Endothelial cell of umbilical vein (primary cell): ENCODE measurements around the gene ERVK3-1. TPM values are rescaled to one million over a fixed set of nuclear protein-coding genes. Genes with fewer than 3 reads are reported as not detected.

Source experiments
- BruUV-seq: library from RNA; stranded (reverse); fragments of 400-500 nt; replicated peaks from 2 replicates; lab custom pipeline; 2021; lab: Mats Ljungman, UMichigan
- CTCF ChIA-PET: fragments of 300-600, 350-600 bp; sonication (Branson Sonifier 250); formaldehyde crosslinking; loops from one replicate; lab custom pipeline; 2021; ENCODE audit warnings: antibody characterized with exemption, inconsistent platforms; lab: Charles Lee
- POLR2A ChIA-PET: fragments of 300-600, 350-600 bp; sonication (Branson Sonifier 250); formaldehyde crosslinking; loops from one replicate; lab custom pipeline; 2021; ENCODE audit warnings: antibody characterized with exemption, inconsistent platforms; lab: Charles Lee
- DNase-seq: peaks from one replicate; pipeline ENCODE4 v3.0.0-alpha.2; 2011; ENCODE audit warnings: low read depth, low spot score
- FAIRE-seq: peaks from 2 replicates; lab custom pipeline; 2011; peaks lifted over from hg19 to GRCh38; lab: Jason Lieb, UNC
- H2AFZ ChIP-seq: 2 replicates; pipeline ENCODE4 v1.6.0; 2012; ENCODE audit warnings: low read depth, low read length, control low read depth, inconsistent platforms
- H3K27ac ChIP-seq: 2 replicates; pipeline ENCODE4 v1.5.1; 2011; ENCODE audit warnings: low read depth, mild to moderate bottlenecking, control low read depth, low read length, moderate library complexity; ENCODE audit not compliant: insufficient read depth
- H3K27me3 ChIP-seq, 2 experiments: 2 replicates each; pipeline versions ENCODE4 v1.6.0 to v1.6.1; 2011; ENCODE audit warnings: low read length in 2 of 2, mixed read lengths in 1 of 2; ENCODE audit not compliant: control insufficient read depth in 2 of 2, insufficient read depth in 2 of 2
- H3K36me3 ChIP-seq, 2 experiments: 2 replicates in 1 of 2; 3 replicates in 1 of 2; pipeline ENCODE4 v1.5.1; 2011; ENCODE audit warnings: low read length in 2 of 2, mild to moderate bottlenecking in 1 of 2, moderate library complexity in 1 of 2; ENCODE audit not compliant: control insufficient read depth in 2 of 2, insufficient read depth in 2 of 2; ENCODE audit errors: extremely low read depth in 1 of 2
- H3K4me1 ChIP-seq: 3 replicates; pipeline ENCODE4 v1.5.1; 2011; ENCODE audit warnings: mild to moderate bottlenecking, low read length; ENCODE audit not compliant: control insufficient read depth, insufficient read depth; ENCODE audit errors: extremely low read depth
- H3K4me2 ChIP-seq: 2 replicates; pipeline ENCODE4 v1.6.1; 2011; ENCODE audit warnings: low read length, control low read depth, mixed read lengths; ENCODE audit not compliant: insufficient read depth
- H3K4me3 ChIP-seq, 3 experiments: fragments of 200-600 bp in 1 of 3; sonication (generic), shearing (Covaris generic) in 1 of 3; replicated peaks in 1 of 3; 2 replicates each; pipeline ENCODE4 v1.5.1; 2011 to 2016; ENCODE audit warnings: control low read depth in 3 of 3, low read length in 3 of 3, mild to moderate bottlenecking in 2 of 3, inconsistent platforms in 1 of 3, low read depth in 1 of 3, moderate library complexity in 1 of 3; ENCODE audit not compliant: insufficient read depth in 1 of 3
- H3K79me2 ChIP-seq: 2 replicates; pipeline ENCODE4 v1.6.0; 2012; ENCODE audit warnings: low read length, inconsistent platforms; ENCODE audit not compliant: control insufficient read depth, insufficient read depth
- H3K9ac ChIP-seq: replicated peaks from 2 replicates; pipeline ENCODE3; 2011; ENCODE audit warnings: low read length, control low read depth; ENCODE audit not compliant: insufficient read depth; ENCODE audit errors: extremely low read depth
- H3K9me1 ChIP-seq: replicated peaks from 3 replicates; pipeline ENCODE4 v1.6.0; 2011; ENCODE audit warnings: mild to moderate bottlenecking, low read length; ENCODE audit not compliant: control insufficient read depth, insufficient read depth; ENCODE audit errors: extremely low read depth
- H3K9me3 ChIP-seq: replicated peaks from 2 replicates; pipeline ENCODE4 v1.5.1; 2012; ENCODE audit warnings: low read length, inconsistent platforms; ENCODE audit not compliant: control insufficient read depth, insufficient read depth
- H4K20me1 ChIP-seq: replicated peaks from 2 replicates; pipeline ENCODE3; 2011; ENCODE audit warnings: mild to moderate bottlenecking, low read length; ENCODE audit not compliant: control insufficient read depth, insufficient read depth; ENCODE audit errors: extremely low read depth
- CTCF ChIP-seq, 2 donors: IDR thresholded peaks; 1 replicate in 1 of 2; 2 replicates in 1 of 2; pipeline ENCODE4 v1.5.1; 2011; ENCODE audit warnings: low read length in 2 of 2, mild to moderate bottlenecking in 2 of 2, moderate library complexity in 2 of 2, control low read depth in 1 of 2, inconsistent platforms in 1 of 2, low read depth in 1 of 2; ENCODE audit not compliant: insufficient read depth in 1 of 2; ENCODE audit errors: extremely low read depth in 1 of 2
- EZH2 ChIP-seq: IDR thresholded peaks from 2 replicates; pipeline ENCODE4 v1.6.1; 2012; ENCODE audit warnings: borderline replicate concordance, low read depth, mild to moderate bottlenecking, moderate library complexity, low read length, inconsistent platforms; ENCODE audit not compliant: severe bottlenecking
- FOS ChIP-seq: IDR thresholded peaks from 2 replicates; pipeline ENCODE4 v1.6.1; 2011; ENCODE audit warnings: mild to moderate bottlenecking, low read length, moderate library complexity, borderline replicate concordance; ENCODE audit not compliant: insufficient read depth
- GATA2 ChIP-seq: IDR thresholded peaks from 2 replicates; pipeline ENCODE4 v1.7.0; 2011; ENCODE audit warnings: low read depth, mild to moderate bottlenecking, moderate library complexity, mixed read lengths, low read length; ENCODE audit not compliant: insufficient read length, insufficient read depth
- JUN ChIP-seq: IDR thresholded peaks from 2 replicates; pipeline ENCODE4 v1.6.1; 2011; ENCODE audit warnings: borderline replicate concordance, low read depth; ENCODE audit not compliant: insufficient read length, insufficient read depth
- MAX ChIP-seq: IDR thresholded peaks from 2 replicates; pipeline ENCODE4 v1.6.1; 2011; ENCODE audit not compliant: insufficient read depth, insufficient read length
- MYC ChIP-seq: IDR thresholded peaks from one replicate; pipeline ENCODE4 v1.6.1; 2011; ENCODE audit warnings: mild to moderate bottlenecking, low read depth, low read length
- POLR2A ChIP-seq: IDR thresholded peaks from 2 replicates; pipeline ENCODE4 v1.6.1; 2012; ENCODE audit warnings: low read depth, mild to moderate bottlenecking, control low read depth, low read length
- POLR2AphosphoS5 ChIP-seq: IDR thresholded peaks from 2 replicates; pipeline ENCODE4 v1.6.1; 2012; ENCODE audit warnings: low read depth, mild to moderate bottlenecking, control low read depth, low read length, moderate library complexity; ENCODE audit not compliant: insufficient read depth
- dilution Hi-C: fragments of 300-500 bp; cut with MboI; formaldehyde crosslinking; loops from one replicate; pipeline ENCODE4 v1.15.0; 2019; ENCODE audit warnings: low sequenced_read_pairs; ENCODE audit not compliant: extremely low pct_ligation_motif_present
- intact Hi-C: fragments of 100-400 bp; cut with micrococcal nuclease; formaldehyde crosslinking; loops from one replicate; pipeline ENCODE4 v1.10.0; 2022
- polyA plus RNA-seq, 4 experiments: library from polyadenylated mRNA; depleted of rRNA in 3 of 4; stranded (reverse) in 3 of 4; unstranded in 1 of 4; fragments of >200 nt; gene quantifications; 2 replicates each; pipeline versions ENCODE4 v1.2.1 to v1.2.3, GENCODE V29; 2011 to 2012; ENCODE audit warnings: missing spikeins in 1 of 4
- total RNA-seq: library from RNA; stranded (reverse); gene quantifications from 2 replicates; pipeline ENCODE4 v1.2.3, GENCODE V29; 2021

The ERVK3-1 gene
- total and polyA plus RNA-seq, 2 donors (not counting 3 experiments of a cell fraction or from before 2014, with no cell fraction given) = 25.8 to 29.3 TPM

GRCh38 chr19:58351990-58352755 lies 47.0 kb downstream of the ERVK3-1 start:
- Histone ChIP-seq H3K9me1 (no peaks in the 10 kb centered on the region), H3K4me3 (no peak overlapping the region), H4K20me1 (no peaks in the 10 kb centered on the region), H3K9me3 (no peaks in the 10 kb centered on the region), H2AFZ (no peak overlapping the region), H3K36me3 (no peaks in the 10 kb centered on the region), H3K27me3 (peaks cover 25 to 52% of the 10 kb centered on the region in 2 experiments), H3K4me1 (peaks cover 10% of the 10 kb centered on the region), H3K79me2 (no peaks in the 10 kb centered on the region), H3K9ac (no peak overlapping the region), H3K4me2 (no peak overlapping the region), H3K27ac (no peak overlapping the region)
- no TSS peak for BruUV-seq
- dilution Hi-C loops = no loop called here
- ChIA-PET CTCF (no interaction called here), POLR2A (no interaction called here)
- intact Hi-C loops = no loop called here
- DNase-seq = no peak
- TF ChIP-seq MAX = no peak
- no peak for TF ChIP-seq POLR2A
- TF ChIP-seq POLR2AphosphoS5 = no peak
- no peak for TF ChIP-seq CTCF (IDR thresholded peaks at IDR 0.05; ENCODE audit: extremely low read depth in 1 of 2, insufficient read depth in 1 of 2, low read depth in 1 of 2, low read length in 2 of 2)
- TF ChIP-seq FOS = no peak
- no peak for TF ChIP-seq GATA2
- no peak for TF ChIP-seq MYC
- no peak for TF ChIP-seq EZH2
- no peak for TF ChIP-seq JUN
- FAIRE-seq = no peak
